Thymus (tissue), 11 donors: ENCODE data around the gene PPIA. TPM values are rescaled to one million over a fixed set of nuclear protein-coding genes. Genes with fewer than 3 reads are reported as not detected.

Experiments
- DNase-seq, 9 donors: peaks; one replicate each; pipeline ENCODE4 v3.0.0-alpha.2; 2013; ENCODE audit warnings: low spot score in 9 of 9, low read depth in 6 of 9, missing footprints in 1 of 9
- H3K27ac ChIP-seq, 2 donors: one replicate each; pipeline ENCODE4 v1.5.1; 2013; ENCODE audit warnings: control low read depth in 1 of 2, low read depth in 1 of 2, low read length in 1 of 2, mild to moderate bottlenecking in 1 of 2, moderate library complexity in 1 of 2
- H3K27me3 ChIP-seq, 2 donors: one replicate each; pipeline ENCODE4 v1.5.1; 2013; ENCODE audit warnings: low read length in 1 of 2; ENCODE audit not compliant: control insufficient read depth in 2 of 2, insufficient read depth in 1 of 2
- H3K36me3 ChIP-seq, 2 donors: one replicate each; pipeline ENCODE4 v1.5.1; 2013; ENCODE audit warnings: low read length in 1 of 2, mild to moderate bottlenecking in 1 of 2, moderate library complexity in 1 of 2; ENCODE audit not compliant: control insufficient read depth in 2 of 2, insufficient read depth in 2 of 2
- H3K4me1 ChIP-seq, 2 donors: one replicate each; pipeline ENCODE4 v1.5.1; 2013; ENCODE audit warnings: low read length in 2 of 2; ENCODE audit not compliant: control insufficient read depth in 2 of 2, insufficient read depth in 2 of 2
- H3K4me3 ChIP-seq, 2 donors: one replicate each; pipeline ENCODE4 v1.5.1; 2013; ENCODE audit warnings: low read length in 2 of 2, control low read depth in 1 of 2, mild to moderate bottlenecking in 1 of 2
- H3K9me3 ChIP-seq, 2 donors: one replicate each; pipeline ENCODE4 v1.5.1; 2013; ENCODE audit warnings: low read length in 1 of 2, mild to moderate bottlenecking in 1 of 2; ENCODE audit not compliant: control insufficient read depth in 2 of 2, insufficient read depth in 1 of 2
- WGBS: extraction: QIAGEN DNeasy Blood & Tissue Kit; methylation state at CpG from one replicate; pipeline ENCODE4 v1.1.7; 2013; 5-methylcytosine and 5-hydroxymethylcytosine counted together
- polyA plus RNA-seq: library from polyadenylated mRNA; stranded (reverse); fragments of 200-250 nt; gene quantifications from one replicate; pipeline ENCODE4 v1.2.3, GENCODE V29; 2013
- total RNA-seq: library from RNA; stranded (reverse); fragments of 120-200 nt; gene quantifications from one replicate; pipeline ENCODE4 v1.2.4, GENCODE V29; 2013
- donor health status: healthy.

PPIA gene
- total and polyA plus RNA-seq, 2 donors: 2,685 to 3,565 TPM

GRCh38 chr7:44789990-44790389, 6.5 kb upstream of the PPIA start:
- 98% methylated on average over 5 of the region's 5 CpGs for WGBS
- Histone ChIP-seq H3K36me3 (no peaks in the 10 kb centered on the region), H3K27me3 (no peaks in the 10 kb centered on the region), H3K27ac (no peak overlapping the region), H3K4me3 (no peak overlapping the region), H3K4me1 (no peaks in the 10 kb centered on the region), H3K9me3 (no peaks in the 10 kb centered on the region)
- DNase-seq: no peak

- Histone ChIP-seq H3K27ac (no peak overlapping the region), H3K36me3 (no peaks in the 10 kb centered on the region)
- DNase-seq: no peak
Measured at GRCh38 chr7:44791278-44792219, 4.9 kb upstream of the PPIA start.

GRCh38 chr7:44793919-44794318, 2.6 kb upstream of the PPIA start:
- Histone ChIP-seq H3K4me1 (peaks cover 6 to 15% of the 10 kb centered on the region in 2 donors), H3K9me3 (no peaks in the 10 kb centered on the region), H3K27ac (no peak overlapping the region), H3K4me3 (no peak overlapping the region), H3K36me3 (peaks cover 0 to 12% of the 10 kb centered on the region in 2 donors), H3K27me3 (no peaks in the 10 kb centered on the region)
- 97% methylated on average over 5 of the region's 5 CpGs for WGBS
- no peak for DNase-seq

More at GRCh38 chr7:44791278-44792219, 4.9 kb upstream of the PPIA start:
- no peaks in the 10 kb centered on the region for H3K9me3 ChIP-seq
- peaks cover 3 to 5% of the 10 kb centered on the region in 2 donors for H3K4me1 ChIP-seq
- no peaks in the 10 kb centered on the region for H3K27me3 ChIP-seq
- 96% methylated on average over 8 of the region's 8 CpGs for WGBS
- no peak overlapping the region for H3K4me3 ChIP-seq

- H3K4me3 ChIP-seq: no peak overlapping the region
- no peaks in the 10 kb centered on the region for H3K27me3 ChIP-seq
- peaks cover 6 to 17% of the 10 kb centered on the region in 2 donors for H3K4me1 ChIP-seq
- no peak overlapping the region for H3K27ac ChIP-seq
- H3K9me3 ChIP-seq: no peaks in the 10 kb centered on the region
- DNase-seq: no peak
- peaks cover 0 to 16% of the 10 kb centered on the region in 2 donors for H3K36me3 ChIP-seq
- WGBS: 89% methylated on average over 3 of the region's 3 CpGs
Measured at GRCh38 chr7:44794331-44794730, 2.1 kb upstream of the PPIA start.

- under 1% methylated on average over 59 of the region's 59 CpGs for WGBS
- peak in 4 of 9 donors; percentile 13 to 63 (median 40) for DNase-seq
- Histone ChIP-seq H3K36me3 (peaks cover 5 to 32% of the 10 kb centered on the region in 2 donors), H3K9me3 (no peaks in the 10 kb centered on the region), H3K27me3 (no peaks in the 10 kb centered on the region), H3K27ac (peak overlapping the region; percentile 80), H3K4me1 (peaks cover 6 to 18% of the 10 kb centered on the region in 2 donors), H3K4me3 (peak overlapping the region; percentile 52 to 98)
Measured at GRCh38 chr7:44796034-44796503, 412 bp upstream of the PPIA start.

- peak; percentile 64 to 89 (median 75) for DNase-seq
- Histone ChIP-seq H3K36me3 (peaks cover 14 to 46% of the 10 kb centered on the region in 2 donors), H3K4me1 (peaks cover 6 to 18% of the 10 kb centered on the region in 2 donors), H3K27ac (peak overlapping the region; percentile 98), H3K27me3 (no peaks in the 10 kb centered on the region), H3K9me3 (no peaks in the 10 kb centered on the region), H3K4me3 (peak overlapping the region; percentile 52 to 98)
- 5% methylated on average over 26 of the region's 26 CpGs for WGBS
Measured at GRCh38 chr7:44797329-44798258, 1.1 kb downstream of the PPIA start.

GRCh38 chr7:44798649-44799305, 2.3 kb downstream of the PPIA start:
- H3K4me1 ChIP-seq: peaks cover 6 to 18% of the 10 kb centered on the region in 2 donors
- DNase-seq: no peak
- peak overlapping the region; percentile 7 to 98 for H3K4me3 ChIP-seq
- H3K9me3 ChIP-seq: no peaks in the 10 kb centered on the region
- no peaks in the 10 kb centered on the region for H3K27me3 ChIP-seq
- peaks cover 24 to 57% of the 10 kb centered on the region in 2 donors for H3K36me3 ChIP-seq
- 18% methylated on average over 2 of the region's 2 CpGs for WGBS
- H3K27ac ChIP-seq: no peak overlapping the region

GRCh38 chr7:44799939-44800338, 3.5 kb downstream of the PPIA start:
- no peaks in the 10 kb centered on the region for H3K27me3 ChIP-seq
- peaks cover 6 to 18% of the 10 kb centered on the region in 2 donors for H3K4me1 ChIP-seq
- H3K27ac ChIP-seq: no peak overlapping the region
- no peak overlapping the region for H3K4me3 ChIP-seq
- H3K9me3 ChIP-seq: no peaks in the 10 kb centered on the region
- 84% methylated on average over 4 of the region's 4 CpGs for WGBS
- peaks cover 36 to 67% of the 10 kb centered on the region in 2 donors for H3K36me3 ChIP-seq
- DNase-seq: no peak
